IMR-90 (cell line): ENCODE measurements around the gene NEIL1. TPM values are rescaled to one million over a fixed set of nuclear protein-coding genes. Genes with fewer than 3 reads are reported as not detected.

Source experiments
- ATAC-seq: fragments of 200-7000 bp; cut with Tn5 transposase; 2 replicates; pipeline ENCODE4 v1.9.1; 2020; ENCODE audit warnings: low read depth, mild to moderate bottlenecking, moderate library complexity
- BruUV-seq: library from RNA; stranded (reverse); fragments of 400-500 nt; replicated peaks from 2 replicates; lab custom pipeline; 2021; lab: Mats Ljungman, UMichigan
- CTCF ChIA-PET: fragments of 300-600 bp; formaldehyde crosslinking; extraction: SDS; loops from one replicate; lab custom pipeline; 2021; ENCODE audit warnings: antibody characterized with exemption; lab: Yijun Ruan, JAX
- POLR2A ChIA-PET: fragments of 300-600 bp; sonication (Branson Sonifier 250); formaldehyde crosslinking; loops from one replicate; lab custom pipeline; 2022; ENCODE audit warnings: antibody characterized with exemption; ENCODE audit not compliant: unreplicated experiment; lab: Charles Lee
- DNase-seq: peaks from one replicate; pipeline ENCODE4 v3.0.0; 2013
- H2AFZ ChIP-seq: replicated peaks from 2 replicates; pipeline ENCODE3; 2013; ENCODE audit warnings: low read length, mild to moderate bottlenecking; ENCODE audit not compliant: poor library complexity
- H2AK5ac ChIP-seq: 2 replicates; pipeline ENCODE4 v1.6.1; 2013; ENCODE audit warnings: low read depth, low read length, inconsistent platforms
- H2AK9ac ChIP-seq: replicated peaks from 2 replicates; pipeline ENCODE3; 2013; ENCODE audit warnings: mild to moderate bottlenecking, low read depth, low read length, moderate library complexity; ENCODE audit not compliant: poor library complexity
- H2BK120ac ChIP-seq: 2 replicates; pipeline ENCODE4 v1.6.1; 2013; ENCODE audit warnings: low read depth, low read length, inconsistent platforms
- H2BK15ac ChIP-seq: 3 replicates; pipeline ENCODE4 v1.6.1; 2013; ENCODE audit warnings: low read depth, low read length, inconsistent platforms
- H2BK20ac ChIP-seq: 2 replicates; pipeline ENCODE4 v1.6.1; 2013; ENCODE audit warnings: low read depth, mild to moderate bottlenecking, inconsistent platforms, low read length, moderate library complexity
- H2BK5ac ChIP-seq: 2 replicates; pipeline ENCODE4 v1.6.1; 2013; ENCODE audit warnings: mild to moderate bottlenecking, low read depth, low read length, inconsistent platforms; ENCODE audit not compliant: poor library complexity, severe bottlenecking
- H3K14ac ChIP-seq: replicated peaks from 2 replicates; pipeline ENCODE4 v1.6.1; 2013; ENCODE audit warnings: low read depth, low read length, inconsistent platforms
- H3K18ac ChIP-seq: 2 replicates; pipeline ENCODE4 v1.6.1; 2013; ENCODE audit warnings: low read depth, low read length, control low read depth
- H3K23ac ChIP-seq: 2 replicates; pipeline ENCODE4 v1.6.1; 2013; ENCODE audit warnings: low read depth, low read length, inconsistent platforms
- H3K27ac ChIP-seq: 2 replicates; pipeline ENCODE4 v1.5.1; 2013; ENCODE audit warnings: mild to moderate bottlenecking, control low read depth, low read length; ENCODE audit not compliant: insufficient read depth
- H3K27me3 ChIP-seq: 2 replicates; pipeline ENCODE4 v1.6.1; 2013; ENCODE audit warnings: low read length; ENCODE audit not compliant: control insufficient read depth, insufficient read depth
- H3K36me3 ChIP-seq: 2 replicates; pipeline ENCODE4 v1.6.1; 2013; ENCODE audit warnings: low read length, mixed read lengths; ENCODE audit not compliant: control insufficient read depth, insufficient read depth
- H3K4ac ChIP-seq: 2 replicates; pipeline ENCODE4 v1.6.1; 2013; ENCODE audit warnings: low read depth, low read length, inconsistent platforms
- H3K4me1 ChIP-seq: 2 replicates; pipeline ENCODE4 v1.6.1; 2013; ENCODE audit warnings: low read length, mixed read lengths; ENCODE audit not compliant: control insufficient read depth, insufficient read depth
- H3K4me2 ChIP-seq: 2 replicates; pipeline ENCODE4 v1.6.1; 2013; ENCODE audit warnings: low read depth, mild to moderate bottlenecking, control low read depth, low read length, moderate library complexity
- H3K4me3 ChIP-seq: 2 replicates; pipeline ENCODE4 v1.5.1; 2013; ENCODE audit warnings: low read depth, mild to moderate bottlenecking, control low read depth, low read length, moderate library complexity; ENCODE audit not compliant: insufficient read depth
- H3K56ac ChIP-seq: 2 replicates; pipeline ENCODE4 v1.6.1; 2013; ENCODE audit warnings: low read length, inconsistent platforms; ENCODE audit not compliant: insufficient read depth; ENCODE audit errors: extremely low read depth
- H3K79me1 ChIP-seq, 2 experiments: 2 replicates each; pipeline ENCODE4 v1.6.1; 2013; ENCODE audit warnings: low read length in 2 of 2, inconsistent platforms in 1 of 2, low read depth in 1 of 2
- H3K9ac ChIP-seq: 2 replicates; pipeline ENCODE4 v1.6.1; 2013; ENCODE audit warnings: low read depth, low read length, control low read depth
- H3K9me1 ChIP-seq: 2 replicates; pipeline ENCODE4 v1.6.1; 2013; ENCODE audit warnings: low read length, inconsistent platforms; ENCODE audit not compliant: insufficient read depth
- H3K9me3 ChIP-seq: 2 replicates; pipeline ENCODE4 v1.6.1; 2013; ENCODE audit warnings: low read length; ENCODE audit not compliant: control insufficient read depth, insufficient read depth
- H4K20me1 ChIP-seq: 2 replicates; pipeline ENCODE4 v1.6.1; 2013; ENCODE audit warnings: low read length, inconsistent platforms; ENCODE audit not compliant: insufficient read depth
- H4K5ac ChIP-seq: 2 replicates; pipeline ENCODE4 v1.6.1; 2013; ENCODE audit warnings: mild to moderate bottlenecking, low read depth, low read length, control low read depth
- H4K8ac ChIP-seq, 2 experiments: 2 replicates each; pipeline ENCODE4 v1.6.1; 2013; ENCODE audit warnings: low read depth in 2 of 2, low read length in 2 of 2, control low read depth in 1 of 2, inconsistent platforms in 1 of 2
- H4K91ac ChIP-seq: 2 replicates; pipeline ENCODE4 v1.6.1; 2013; ENCODE audit warnings: low read depth, low read length, inconsistent platforms; ENCODE audit not compliant: insufficient read depth
- BHLHE40 ChIP-seq: fragments of 150-350 bp; IDR thresholded peaks from 2 replicates; pipeline ENCODE4 v1.6.1; 2016; ENCODE audit warnings: mild to moderate bottlenecking, low read depth, low read length
- CTCF ChIP-seq: conservative IDR thresholded peaks from 2 replicates; pipeline ENCODE4 v1.5.1; 2012; ENCODE audit warnings: mild to moderate bottlenecking, low read depth, low read length, improper control_type of control experiment
- ELK1 ChIP-seq: fragments of 150-350 bp; IDR thresholded peaks from 2 replicates; pipeline ENCODE4 v1.6.1; 2016; ENCODE audit warnings: low read depth, mild to moderate bottlenecking, low read length, moderate library complexity, borderline replicate concordance
- MAFK ChIP-seq: IDR thresholded peaks from 2 replicates; pipeline ENCODE4 v1.6.1; 2012; ENCODE audit warnings: low read depth, low read length, improper control_type of control experiment
- MXI1 ChIP-seq: IDR thresholded peaks from 2 replicates; pipeline ENCODE4 v1.6.1; 2012; ENCODE audit warnings: low read depth, mild to moderate bottlenecking, low read length, moderate library complexity, borderline replicate concordance
- NFE2L2 ChIP-seq: fragments of 150-350 bp; IDR thresholded peaks from 2 replicates; pipeline ENCODE4 v1.6.1; 2016; ENCODE audit warnings: low read depth, mild to moderate bottlenecking, low read length
- POLR2A ChIP-seq: IDR thresholded peaks from 2 replicates; pipeline ENCODE4 v1.6.1; 2012; ENCODE audit warnings: mild to moderate bottlenecking, low read depth, low read length
- RAD21 ChIP-seq: IDR thresholded peaks from 2 replicates; pipeline ENCODE4 v1.6.1; 2012; ENCODE audit warnings: low read length, improper control_type of control experiment
- RCOR1 ChIP-seq: IDR thresholded peaks from 2 replicates; pipeline ENCODE4 v1.6.1; 2012; ENCODE audit warnings: mild to moderate bottlenecking, low read length, improper control_type of control experiment; ENCODE audit not compliant: insufficient replicate concordance
- SMC3 ChIP-seq: fragments of 150-350 bp; IDR thresholded peaks from 2 replicates; pipeline ENCODE4 v1.6.1; 2016; ENCODE audit warnings: low read depth, mild to moderate bottlenecking, antibody characterized with exemption, low read length, moderate library complexity
- WGBS, 2 experiments: methylation state at CpG; one replicate each; pipeline versions ENCODE4 v1.1.5 to v1.1.7; 2013; ENCODE audit warnings: missing lambda C conversion rate in 2 of 2; ENCODE audit not compliant: insufficient read length in 1 of 2; ENCODE audit errors: extremely low coverage in 2 of 2; 5-methylcytosine and 5-hydroxymethylcytosine counted together
- dilution Hi-C: fragments of 300-500 bp; cut with HindIII; formaldehyde crosslinking; loops from one replicate; pipeline ENCODE4 v1.14.3; 2018; ENCODE audit warnings: low sequenced_read_pairs; ENCODE audit not compliant: unreplicated experiment
- in situ Hi-C: fragments of 300-500 bp; cut with MboI; formaldehyde crosslinking; loops from 3 replicates; pipeline ENCODE4 v1.14.3; 2019; ENCODE audit warnings: low sequenced_read_pairs, inconsistent platforms, mixed read lengths
- intact Hi-C: fragments of 100-400 bp; cut with micrococcal nuclease; formaldehyde crosslinking; loops from 2 replicates; pipeline ENCODE4 v1.10.0; 2022
- polyA plus RNA-seq, 3 experiments: library from polyadenylated mRNA; depleted of rRNA; stranded (reverse); fragments of >200 nt; gene quantifications; 2 replicates each; pipeline ENCODE4 v1.2.3, GENCODE V29; 2012; ENCODE audit warnings: low replicate concordance in 1 of 3
- total RNA-seq: library from RNA; depleted of rRNA; stranded (reverse); fragments of >200 nt; gene quantifications from 2 replicates; pipeline ENCODE4 v1.2.3, GENCODE V29; 2012

NEIL1 gene
- total and polyA plus RNA-seq, 2 of the 4 experiments (the other 2 are of a cell fraction), result 1.1 to 3.6 TPM

GRCh38 chr15:75367913-75368688, 21.3 kb downstream of the NEIL1 start, which contains the start of gene MAN2C1 (continued):
- no peak for TF ChIP-seq MAFK
- TF ChIP-seq MXI1, result peak; percentile 47
- TF ChIP-seq RAD21, result peak; percentile 58

GRCh38 chr15:75368689-75369239, 21.9 kb downstream of the NEIL1 start:
- no peaks in the 10 kb centered on the region for H3K9me3 ChIP-seq
- peaks cover 16% of the 10 kb centered on the region; the same call in 1 of the 2 replicates for H4K20me1 ChIP-seq
- H3K4me2 ChIP-seq, result peak overlapping the region; percentile 73
- DNase-seq, result peak; percentile 17
- H3K56ac ChIP-seq, result peak overlapping the region; percentile 91
- peak overlapping the region; percentile 71 for H3K4ac ChIP-seq
- intact Hi-C loops, result loop anchor here (1.0 to 5.0 kb wide), 3 partner anchors 82 to 340 kb away; no protein-coding TSS in a partner anchor
- TF ChIP-seq BHLHE40 (no peak), ELK1 (no peak), CTCF (no peak), SMC3 (no peak), NFE2L2 (no peak), POLR2A (no peak), RCOR1 (no peak), RAD21 (no peak)
- H2BK5ac ChIP-seq, result peak overlapping the region; percentile 66
- peaks cover 4% of the 10 kb centered on the region; the same call in 1 of the 2 replicates for H3K9me1 ChIP-seq
- peak overlapping the region; percentile 86 for H3K27ac ChIP-seq
- H3K27me3 ChIP-seq, result no peaks in the 10 kb centered on the region
- H3K23ac ChIP-seq, result peak overlapping the region; percentile 94
- H2AK5ac ChIP-seq, result peak overlapping the region; percentile 82; the same call in 1 of the 2 replicates
- peak overlapping the region; percentile 90 for H3K14ac ChIP-seq
- peak overlapping the region; percentile 79 for H4K91ac ChIP-seq
- H2BK15ac ChIP-seq, result no peak overlapping the region
- peaks cover 40% of the 10 kb centered on the region for H3K36me3 ChIP-seq
- no peak overlapping the region for H2BK120ac ChIP-seq
- dilution Hi-C loops, result no loop called here
- BruUV-seq, result no TSS peak
- peak overlapping the region; percentile 98 for H2AK9ac ChIP-seq
- H2BK20ac ChIP-seq, result no peak overlapping the region
- H3K79me1 ChIP-seq, result peaks cover 48 to 60% of the 10 kb centered on the region in 2 experiments
- peak; percentile 3 for ATAC-seq
- peaks cover 4% of the 10 kb centered on the region for H3K4me1 ChIP-seq
- in situ Hi-C loops, result no loop called here
- H3K18ac ChIP-seq, result peak overlapping the region; percentile 34; the same call in 1 of the 2 replicates
- ChIA-PET CTCF (interaction anchor here (0.5 to 1.2 kb wide), 4 partner anchors 10 to 610 kb away, joined by 3 to 6 read pairs (median 4); no protein-coding TSS in a partner anchor), POLR2A (interaction anchor here (0.9 kb wide), 1 partner anchor 10 kb away, joined by 3 read pairs; no protein-coding TSS in a partner anchor)
- peak overlapping the region; percentile 90 for H3K9ac ChIP-seq
- peak overlapping the region; percentile 93 for H2AFZ ChIP-seq
- H3K4me3 ChIP-seq, result peak overlapping the region; percentile 71
- peak overlapping the region; percentile 28 for H4K5ac ChIP-seq
- WGBS, 2 experiments, result 9% methylated on average over 9 of the region's 23 CpGs; no CpG with 5 or more reads in 1 of the 2 experiments
- peak overlapping the region; percentile 71 to 97 for H4K8ac ChIP-seq
